Right renal cortex interstitium (tissue), 3 donors: Measurements from ENCODE around the gene TCF12. TPM values are rescaled to one million over a fixed set of nuclear protein-coding genes. Genes with fewer than 3 reads are reported as not detected.
"Not testable (repeated sequence)": the region's sequence is repeated elsewhere in the genome, so short reads cannot be mapped to it uniquely, and the experiment has no call there.

ENCODE experiments used
- DNase-seq, 3 donors: peaks; one replicate each; pipeline ENCODE4 v3.0.0-alpha.2; 2013; ENCODE audit warnings: low read depth in 3 of 3, low spot score in 2 of 3
- polyA plus RNA-seq, 3 donors: library from polyadenylated mRNA; unstranded; fragments of 120-200 nt; gene quantifications; one replicate each; pipeline ENCODE4 v1.2.1, GENCODE V29; 2013; ENCODE audit not compliant: insufficient read length in 3 of 3

The TCF12 gene
- polyA plus RNA-seq, 3 donors, result 183 to 198 (median 198) TPM

GRCh38 chr15:57085267-57085666, 166.8 kb downstream of the TCF12 start:
- no peak for DNase-seq

- no peak for DNase-seq
Observed at GRCh38 chr15:57086857-57087427, 168.5 kb downstream of the TCF12 start.

GRCh38 chr15:57089815-57090495, 171.5 kb downstream of the TCF12 start:
- DNase-seq, result no peak

- peak; percentile 45 to 57 (median 47) for DNase-seq
Observed at GRCh38 chr15:57090496-57090859, 172.0 kb downstream of the TCF12 start.

- DNase-seq, result no peak
Observed at GRCh38 chr15:57091636-57092035, 173.2 kb downstream of the TCF12 start.

- DNase-seq, result no peak
Observed at GRCh38 chr15:57092252-57092651, 173.8 kb downstream of the TCF12 start.

- DNase-seq, result no peak
Observed at GRCh38 chr15:57094321-57095257, 176.1 kb downstream of the TCF12 start.

- DNase-seq, result no peak
Observed at GRCh38 chr15:57095896-57096295, 177.5 kb downstream of the TCF12 start.

- no peak for DNase-seq
Observed at GRCh38 chr15:57097246-57097645, 178.8 kb downstream of the TCF12 start.

GRCh38 chr15:57097919-57098543, 179.6 kb downstream of the TCF12 start:
- not testable (repeated sequence) for DNase-seq

GRCh38 chr15:57098896-57099295, 180.5 kb downstream of the TCF12 start:
- DNase-seq, result no peak

GRCh38 chr15:57100136-57100539, 181.7 kb downstream of the TCF12 start:
- DNase-seq, result no peak

- no peak for DNase-seq
Observed at GRCh38 chr15:57102858-57103257, 184.4 kb downstream of the TCF12 start.

- DNase-seq, result no peak
Observed at GRCh38 chr15:57108296-57108695, 189.9 kb downstream of the TCF12 start.

GRCh38 chr15:57109005-57109404, 190.6 kb downstream of the TCF12 start:
- DNase-seq, result no peak

GRCh38 chr15:57111002-57111401, 192.6 kb downstream of the TCF12 start:
- DNase-seq, result no peak

GRCh38 chr15:57112178-57112577, 193.7 kb downstream of the TCF12 start:
- DNase-seq, result no peak

- DNase-seq, result no peak
Observed at GRCh38 chr15:57114070-57114469, 195.6 kb downstream of the TCF12 start.

GRCh38 chr15:57118013-57118799, 199.8 kb downstream of the TCF12 start:
- no peak for DNase-seq

- DNase-seq, result no peak
Observed at GRCh38 chr15:57122080-57122840, 203.8 kb downstream of the TCF12 start.
